DND-41 (cell line): Measurements from ENCODE around the gene F10.
"Not testable (repeated sequence)": the region's sequence is repeated elsewhere in the genome, so short reads cannot be mapped to it uniquely, and the experiment has no call there.

Source experiments
- ATAC-seq: fragments of 200-7000 bp; cut with Tn5 transposase; 3 replicates; pipeline ENCODE4 v1.9.1; 2021; ENCODE audit warnings: low read depth; ENCODE audit not compliant: insufficient read depth
- DNase-seq: peaks from one replicate; pipeline ENCODE4 v3.0.0-alpha.2; 2020
- H2AFZ ChIP-seq: 2 replicates; pipeline ENCODE4 v1.6.0; 2012; ENCODE audit warnings: low read depth, low read length
- H3K27ac ChIP-seq: 2 replicates; pipeline ENCODE4 v1.5.1; 2012; ENCODE audit warnings: low read length, inconsistent platforms
- H3K27me3 ChIP-seq: fragments of 200-600 bp; sonication (generic); 2 replicates; pipeline ENCODE4 v1.6.0; 2012; ENCODE audit warnings: low read length, mild to moderate bottlenecking, inconsistent platforms; ENCODE audit not compliant: insufficient read depth, poor library complexity
- H3K36me3 ChIP-seq: 2 replicates; pipeline ENCODE4 v1.5.1; 2012; ENCODE audit warnings: low read length, inconsistent platforms; ENCODE audit not compliant: insufficient read depth
- H3K4me1 ChIP-seq: 2 replicates; pipeline ENCODE4 v1.5.1; 2012; ENCODE audit warnings: mild to moderate bottlenecking, low read length; ENCODE audit not compliant: insufficient read depth
- H3K4me2 ChIP-seq: 2 replicates; pipeline ENCODE4 v1.6.0; 2012; ENCODE audit warnings: mild to moderate bottlenecking, moderate library complexity, low read length, inconsistent platforms; ENCODE audit not compliant: insufficient read depth
- H3K4me3 ChIP-seq, 2 experiments: fragments of 200-600 bp in 1 of 2; shearing (Covaris generic) in 1 of 2; 2 replicates each; pipeline ENCODE4 v1.5.1; 2012 to 2016; ENCODE audit warnings: inconsistent platforms in 2 of 2, low read length in 2 of 2, mild to moderate bottlenecking in 2 of 2, low read depth in 1 of 2, moderate library complexity in 1 of 2
- H3K79me2 ChIP-seq: 2 replicates; pipeline ENCODE4 v1.6.0; 2012; ENCODE audit warnings: low read length, inconsistent platforms; ENCODE audit not compliant: insufficient read depth
- H3K9ac ChIP-seq: 2 replicates; pipeline ENCODE4 v1.6.0; 2012; ENCODE audit warnings: low read depth, mild to moderate bottlenecking, inconsistent platforms, low read length, moderate library complexity
- H3K9me3 ChIP-seq: 2 replicates; pipeline ENCODE4 v1.5.1; 2012; ENCODE audit warnings: low read length, moderate library complexity, mild to moderate bottlenecking, inconsistent platforms; ENCODE audit not compliant: insufficient read depth, severe bottlenecking
- H4K20me1 ChIP-seq: 2 replicates; pipeline ENCODE4 v1.6.0; 2012; ENCODE audit warnings: low read length; ENCODE audit not compliant: insufficient read depth
- EZH2 ChIP-seq: IDR thresholded peaks from 3 replicates; pipeline ENCODE4 v1.6.1; 2012; ENCODE audit warnings: borderline replicate concordance, low read depth, mild to moderate bottlenecking, moderate library complexity, low read length, inconsistent platforms; ENCODE audit not compliant: severe bottlenecking
- TF ChIP-seq, protein P1 (sequence below): IDR thresholded peaks from 2 replicates; pipeline ENCODE4 v1.5.1; 2012; ENCODE audit warnings: borderline replicate concordance, low read length, moderate library complexity, mild to moderate bottlenecking; ENCODE audit not compliant: poor library complexity, severe bottlenecking; ENCODE audit errors: extremely low read depth

The F10 gene

DNA sequence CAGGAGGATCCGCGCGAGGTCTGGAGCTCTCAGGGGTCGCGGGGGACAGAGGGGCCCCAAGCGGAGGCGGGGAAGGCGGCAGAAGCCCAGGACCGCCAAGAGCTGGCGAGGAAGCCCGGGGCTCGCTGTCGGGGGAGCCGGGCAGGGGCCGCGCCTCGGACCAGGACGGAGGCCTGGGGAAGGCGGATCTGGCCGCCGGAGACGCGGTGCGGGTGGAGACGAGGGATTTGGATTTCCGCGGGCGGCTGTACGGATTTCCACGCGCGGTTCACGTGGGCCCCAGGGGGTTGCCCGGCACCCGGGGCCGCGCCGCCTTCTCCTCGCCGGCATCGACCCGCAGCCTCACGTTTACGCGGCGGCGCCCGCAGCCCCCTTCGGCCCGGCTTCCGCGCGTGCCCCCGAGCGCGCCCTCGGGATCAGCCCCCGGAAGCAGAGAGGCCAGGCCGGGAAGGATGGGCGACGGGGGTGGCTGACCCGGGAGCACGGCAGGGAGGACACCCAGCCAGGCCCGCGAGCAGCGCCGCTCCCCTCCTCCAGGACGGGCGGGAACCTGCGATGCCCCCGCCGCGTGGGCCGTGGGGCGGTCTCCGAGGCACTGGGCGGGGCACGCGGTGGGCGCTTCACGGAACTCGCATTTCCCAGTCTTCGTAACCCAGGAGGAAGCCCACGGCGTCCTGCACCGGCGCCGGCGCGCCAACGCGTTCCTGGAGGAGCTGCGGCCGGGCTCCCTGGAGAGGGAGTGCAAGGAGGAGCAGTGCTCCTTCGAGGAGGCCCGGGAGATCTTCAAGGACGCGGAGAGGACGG is 12.3 kb upstream of the F10 start:
- H3K9me3 ChIP-seq = no peaks in the 10 kb centered on the region
- no peak for TF ChIP-seq EZH2
- TF ChIP-seq, protein P1, sequence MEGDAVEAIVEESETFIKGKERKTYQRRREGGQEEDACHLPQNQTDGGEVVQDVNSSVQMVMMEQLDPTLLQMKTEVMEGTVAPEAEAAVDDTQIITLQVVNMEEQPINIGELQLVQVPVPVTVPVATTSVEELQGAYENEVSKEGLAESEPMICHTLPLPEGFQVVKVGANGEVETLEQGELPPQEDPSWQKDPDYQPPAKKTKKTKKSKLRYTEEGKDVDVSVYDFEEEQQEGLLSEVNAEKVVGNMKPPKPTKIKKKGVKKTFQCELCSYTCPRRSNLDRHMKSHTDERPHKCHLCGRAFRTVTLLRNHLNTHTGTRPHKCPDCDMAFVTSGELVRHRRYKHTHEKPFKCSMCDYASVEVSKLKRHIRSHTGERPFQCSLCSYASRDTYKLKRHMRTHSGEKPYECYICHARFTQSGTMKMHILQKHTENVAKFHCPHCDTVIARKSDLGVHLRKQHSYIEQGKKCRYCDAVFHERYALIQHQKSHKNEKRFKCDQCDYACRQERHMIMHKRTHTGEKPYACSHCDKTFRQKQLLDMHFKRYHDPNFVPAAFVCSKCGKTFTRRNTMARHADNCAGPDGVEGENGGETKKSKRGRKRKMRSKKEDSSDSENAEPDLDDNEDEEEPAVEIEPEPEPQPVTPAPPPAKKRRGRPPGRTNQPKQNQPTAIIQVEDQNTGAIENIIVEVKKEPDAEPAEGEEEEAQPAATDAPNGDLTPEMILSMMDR = no peak
- H4K20me1 ChIP-seq = no peaks in the 10 kb centered on the region
- no peak overlapping the region for H3K4me2 ChIP-seq
- no peak overlapping the region for H3K4me3 ChIP-seq
- DNase-seq (no peak), ATAC-seq (no peak)
- no peaks in the 10 kb centered on the region for H3K36me3 ChIP-seq
- no peak overlapping the region for H2AFZ ChIP-seq
- H3K4me1 ChIP-seq = no peaks in the 10 kb centered on the region
- no peak overlapping the region for H3K27ac ChIP-seq
- no peaks in the 10 kb centered on the region for H3K79me2 ChIP-seq
- no peak overlapping the region for H3K9ac ChIP-seq
- H3K27me3 ChIP-seq = no peaks in the 10 kb centered on the region

DNA sequence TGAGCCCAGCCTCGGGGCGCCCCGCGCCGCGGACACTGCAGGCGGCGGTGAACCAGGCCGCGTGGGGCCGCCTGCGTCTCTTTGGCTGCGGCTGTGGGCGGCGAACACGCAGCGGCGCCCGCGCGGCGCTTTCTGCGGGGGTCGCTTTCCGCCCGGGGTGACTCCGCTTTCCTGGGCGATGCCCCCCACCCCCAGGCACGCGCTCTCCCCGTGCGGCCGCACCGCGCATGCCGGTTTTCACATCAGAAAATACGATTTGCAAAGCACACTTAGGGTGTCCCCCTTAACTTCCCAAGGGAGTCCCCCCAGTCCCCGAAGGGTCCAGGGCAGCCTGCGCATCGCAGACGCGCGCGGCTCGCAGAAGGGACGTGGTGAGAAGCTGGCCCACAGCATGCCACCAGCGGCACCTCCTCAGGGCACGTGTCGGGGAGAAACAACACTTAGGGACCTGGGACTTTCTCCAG is 11.7 kb upstream of the F10 start:
- Histone ChIP-seq H3K9me3 (no peaks in the 10 kb centered on the region), H3K4me3 (no peak overlapping the region), H3K27me3 (no peaks in the 10 kb centered on the region), H3K27ac (no peak overlapping the region), H4K20me1 (no peaks in the 10 kb centered on the region), H3K4me2 (no peak overlapping the region), H3K9ac (no peak overlapping the region), H2AFZ (no peak overlapping the region), H3K79me2 (no peaks in the 10 kb centered on the region), H3K4me1 (no peaks in the 10 kb centered on the region), H3K36me3 (no peaks in the 10 kb centered on the region)
- ATAC-seq (no peak), DNase-seq (no peak)
- TF ChIP-seq EZH2 = no peak
- TF ChIP-seq, protein P1 = no peak

DNA sequence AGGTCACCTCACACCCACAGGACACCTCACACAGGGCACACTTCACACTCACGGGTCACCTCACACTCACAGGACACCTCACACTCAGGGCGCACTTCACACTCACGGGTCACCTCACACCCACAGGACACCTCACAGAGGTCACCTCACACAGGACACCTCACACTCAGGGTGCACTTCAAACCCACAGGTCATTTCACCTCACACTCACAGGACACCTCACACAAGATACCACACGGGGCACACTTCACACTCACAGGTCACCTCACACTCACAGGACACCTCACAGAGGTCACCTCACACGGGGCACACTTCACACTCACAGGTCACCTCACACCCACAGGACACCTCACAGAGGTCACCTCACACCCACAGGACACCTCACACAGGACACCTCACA is 10.8 kb upstream of the F10 start:
- H3K4me3 ChIP-seq, H3K27ac ChIP-seq, H3K36me3 ChIP-seq, H4K20me1 ChIP-seq, H2AFZ ChIP-seq, H3K9ac ChIP-seq, H3K4me1 ChIP-seq, H3K4me2 ChIP-seq, H3K9me3 ChIP-seq, DNase-seq, H3K79me2 ChIP-seq, H3K27me3 ChIP-seq, ATAC-seq: not testable (repeated sequence)

DNA sequence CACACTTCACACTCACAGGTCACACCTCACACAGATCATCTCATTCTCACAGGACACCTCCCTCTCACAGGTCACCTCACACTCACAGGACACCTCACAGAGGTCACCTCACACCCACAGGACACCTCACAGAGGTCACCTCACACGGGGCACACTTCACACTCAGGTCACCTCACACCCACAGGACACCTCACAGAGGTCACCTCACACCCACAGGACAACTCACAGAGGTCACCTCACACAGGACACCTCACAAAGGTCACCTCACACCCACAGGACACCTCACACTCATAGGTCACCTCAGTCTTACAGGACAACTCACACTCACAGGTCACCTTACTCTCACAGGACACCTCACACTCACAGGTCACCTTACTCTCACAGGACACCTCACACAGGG is 10.1 kb upstream of the F10 start:
- not testable (repeated sequence) for H3K4me2 ChIP-seq, H4K20me1 ChIP-seq, ATAC-seq, DNase-seq, H3K27me3 ChIP-seq, H3K9ac ChIP-seq, H2AFZ ChIP-seq, H3K9me3 ChIP-seq, H3K79me2 ChIP-seq, H3K27ac ChIP-seq, H3K4me1 ChIP-seq, H3K36me3 ChIP-seq, H3K4me3 ChIP-seq
